Astrocyte (in vitro differentiated cells and primary cell): ENCODE data around the gene KCNMA1. TPM values are rescaled to one million over a fixed set of nuclear protein-coding genes. Genes with fewer than 3 reads are reported as not detected.
A peak's percentile ranks its signal among the peaks of the same experiment; 100 is the strongest.

Experiments used
- DNase-seq: peaks from one replicate; pipeline ENCODE4 v3.0.0-alpha.2; 2010; ENCODE audit warnings: low read depth
- FAIRE-seq: peaks from 2 replicates; lab custom pipeline; 2011; peaks lifted over from hg19 to GRCh38; lab: Jason Lieb, UNC
- H2AFZ ChIP-seq: 2 replicates; pipeline ENCODE4 v1.6.0; 2012; ENCODE audit warnings: low read depth, low read length, inconsistent platforms
- H3K27ac ChIP-seq: 2 replicates; pipeline ENCODE4 v1.5.1; 2011; ENCODE audit warnings: low read depth, low read length, inconsistent platforms
- H3K27me3 ChIP-seq: 2 replicates; pipeline ENCODE4 v1.6.0; 2011; ENCODE audit warnings: low read length, inconsistent platforms; ENCODE audit not compliant: insufficient read depth
- H3K36me3 ChIP-seq: 2 replicates; pipeline ENCODE4 v1.5.1; 2011; ENCODE audit warnings: low read length, inconsistent platforms; ENCODE audit not compliant: insufficient read depth
- H3K4me1 ChIP-seq: 2 replicates; pipeline ENCODE4 v1.5.1; 2011; ENCODE audit warnings: low read length, inconsistent platforms; ENCODE audit not compliant: insufficient read depth
- H3K4me2 ChIP-seq: 2 replicates; pipeline ENCODE4 v1.6.0; 2012; ENCODE audit warnings: low read length, inconsistent platforms
- H3K4me3 ChIP-seq: 2 replicates; pipeline ENCODE4 v1.5.1; 2011; ENCODE audit warnings: low read depth, mild to moderate bottlenecking, low read length, inconsistent platforms; ENCODE audit not compliant: insufficient read depth
- H3K79me2 ChIP-seq: 2 replicates; pipeline ENCODE4 v1.6.0; 2012; ENCODE audit warnings: mild to moderate bottlenecking, low read length, inconsistent platforms; ENCODE audit not compliant: insufficient read depth
- H3K9ac ChIP-seq: 2 replicates; pipeline ENCODE4 v1.6.0; 2012; ENCODE audit warnings: mild to moderate bottlenecking, low read length, inconsistent platforms
- H3K9me3 ChIP-seq: 2 replicates; pipeline ENCODE4 v1.5.1; 2012; ENCODE audit warnings: low read depth, mild to moderate bottlenecking, low read length, inconsistent platforms; ENCODE audit not compliant: insufficient read depth
- H4K20me1 ChIP-seq: 2 replicates; pipeline ENCODE4 v1.6.0; 2012; ENCODE audit warnings: low read length, inconsistent platforms; ENCODE audit not compliant: insufficient read depth
- H3K27ac Mint-ChIP-seq: one replicate; pipeline ENCODE4 v1.8.0; 2021; ENCODE audit warnings: mild to moderate bottlenecking, mixed read lengths; ENCODE audit not compliant: unreplicated experiment
- H3K27me3 Mint-ChIP-seq: one replicate; pipeline ENCODE4 v1.8.0; 2021; ENCODE audit warnings: low read depth, mixed read lengths; ENCODE audit not compliant: unreplicated experiment
- H3K36me3 Mint-ChIP-seq: one replicate; pipeline ENCODE4 v1.8.0; 2021; ENCODE audit warnings: low read depth, mixed read lengths; ENCODE audit not compliant: unreplicated experiment
- H3K4me1 Mint-ChIP-seq: one replicate; pipeline ENCODE4 v1.8.0; 2021; ENCODE audit warnings: low read depth, mixed read lengths; ENCODE audit not compliant: unreplicated experiment
- H3K4me3 Mint-ChIP-seq: one replicate; pipeline ENCODE4 v1.8.0; 2021; ENCODE audit warnings: mild to moderate bottlenecking, moderate library complexity, mixed read lengths; ENCODE audit not compliant: unreplicated experiment
- H3K9me3 Mint-ChIP-seq: one replicate; pipeline ENCODE4 v1.8.0; 2021; ENCODE audit warnings: mild to moderate bottlenecking, mixed read lengths; ENCODE audit not compliant: unreplicated experiment
- CTCF ChIP-seq: IDR thresholded peaks from 2 replicates; pipeline ENCODE4 v1.5.1; 2011; ENCODE audit warnings: low read depth, mild to moderate bottlenecking, inconsistent platforms, low read length, moderate library complexity; ENCODE audit not compliant: insufficient read depth
- EZH2 ChIP-seq: IDR thresholded peaks from 2 replicates; pipeline ENCODE4 v1.6.1; 2012; ENCODE audit warnings: mild to moderate bottlenecking, low read length, inconsistent platforms; ENCODE audit not compliant: insufficient read depth
- total RNA-seq: library from RNA; stranded (reverse); gene quantifications from 2 replicates; pipeline ENCODE4 v1.2.1, GENCODE V29; 2021

Gene KCNMA1
- total RNA-seq, 1 donor from 2014 or later, result 45.8 TPM

- Mint-ChIP-seq H3K27me3 (no peaks in the 10 kb centered on the region), H3K36me3 (peaks cover 4% of the 10 kb centered on the region), H3K9me3 (no peaks in the 10 kb centered on the region), H3K27ac (no peak overlapping the region), H3K4me3 (no peak overlapping the region), H3K4me1 (no peaks in the 10 kb centered on the region)
- Histone ChIP-seq H3K27ac (no peak overlapping the region), H3K4me1 (no peaks in the 10 kb centered on the region), H3K4me2 (no peak overlapping the region), H3K27me3 (no peaks in the 10 kb centered on the region), H3K9me3 (no peaks in the 10 kb centered on the region), H3K79me2 (no peaks in the 10 kb centered on the region), H3K4me3 (no peak overlapping the region), H4K20me1 (no peaks in the 10 kb centered on the region), H3K36me3 (no peaks in the 10 kb centered on the region), H2AFZ (no peak overlapping the region), H3K9ac (no peak overlapping the region)
- TF ChIP-seq EZH2 (no peak), CTCF (peak; percentile 55)
- DNase-seq, result no peak
- peak; percentile 29 for FAIRE-seq
Measured at GRCh38 chr10:77036993-77037734, 600.4 kb downstream of the KCNMA1 start.

- H3K4me3 ChIP-seq, result no peak overlapping the region
- TF ChIP-seq CTCF, result no peak
- no peak for TF ChIP-seq EZH2
- no peaks in the 10 kb centered on the region for H3K27me3 ChIP-seq
- no peaks in the 10 kb centered on the region for H3K36me3 ChIP-seq
- no peaks in the 10 kb centered on the region for H3K4me1 ChIP-seq
- Mint-ChIP-seq H3K4me1 (no peaks in the 10 kb centered on the region), H3K9me3 (no peaks in the 10 kb centered on the region), H3K36me3 (peaks cover 4% of the 10 kb centered on the region), H3K4me3 (no peak overlapping the region), H3K27me3 (no peaks in the 10 kb centered on the region), H3K27ac (no peak overlapping the region)
- FAIRE-seq (no peak), DNase-seq (no peak)
- H3K27ac ChIP-seq, result no peak overlapping the region
- no peak overlapping the region for H3K4me2 ChIP-seq
- H3K9me3 ChIP-seq, result no peaks in the 10 kb centered on the region
- H2AFZ ChIP-seq, result no peak overlapping the region
- H3K9ac ChIP-seq, result no peak overlapping the region
- H4K20me1 ChIP-seq, result no peaks in the 10 kb centered on the region
- H3K79me2 ChIP-seq, result no peaks in the 10 kb centered on the region
Measured at GRCh38 chr10:77036276-77036675, 601.3 kb downstream of the KCNMA1 start.

- no peak for TF ChIP-seq CTCF
- TF ChIP-seq EZH2, result no peak
- no peak overlapping the region for H3K4me3 ChIP-seq
- H3K27me3 ChIP-seq, result no peaks in the 10 kb centered on the region
- no peak overlapping the region for H3K27ac ChIP-seq
- no peaks in the 10 kb centered on the region for H3K9me3 Mint-ChIP-seq
- no peak overlapping the region for H2AFZ ChIP-seq
- H3K4me1 Mint-ChIP-seq, result no peaks in the 10 kb centered on the region
- no peak overlapping the region for H3K9ac ChIP-seq
- no peaks in the 10 kb centered on the region for H4K20me1 ChIP-seq
- no peaks in the 10 kb centered on the region for H3K36me3 ChIP-seq
- H3K9me3 ChIP-seq, result no peaks in the 10 kb centered on the region
- no peak overlapping the region for H3K27ac Mint-ChIP-seq
- no peaks in the 10 kb centered on the region for H3K4me1 ChIP-seq
- DNase-seq (no peak), FAIRE-seq (no peak)
- H3K4me3 Mint-ChIP-seq, result no peak overlapping the region
- H3K36me3 Mint-ChIP-seq, result peaks cover 4% of the 10 kb centered on the region
- no peak overlapping the region for H3K4me2 ChIP-seq
- H3K79me2 ChIP-seq, result no peaks in the 10 kb centered on the region
- H3K27me3 Mint-ChIP-seq, result no peaks in the 10 kb centered on the region
Measured at GRCh38 chr10:77034795-77035194, 602.8 kb downstream of the KCNMA1 start.
